ENCODE measurements around the gene SYCP3. TPM values are rescaled to one million over a fixed set of nuclear protein-coding genes. Genes with fewer than 3 reads are reported as not detected.

The SYCP3 gene
- total and polyA plus RNA-seq, 2 of the 8 experiments (the other 6 are each of a cell fraction or from before 2014, with no cell fraction given) = 0.02 to 0.07 TPM

DNA sequence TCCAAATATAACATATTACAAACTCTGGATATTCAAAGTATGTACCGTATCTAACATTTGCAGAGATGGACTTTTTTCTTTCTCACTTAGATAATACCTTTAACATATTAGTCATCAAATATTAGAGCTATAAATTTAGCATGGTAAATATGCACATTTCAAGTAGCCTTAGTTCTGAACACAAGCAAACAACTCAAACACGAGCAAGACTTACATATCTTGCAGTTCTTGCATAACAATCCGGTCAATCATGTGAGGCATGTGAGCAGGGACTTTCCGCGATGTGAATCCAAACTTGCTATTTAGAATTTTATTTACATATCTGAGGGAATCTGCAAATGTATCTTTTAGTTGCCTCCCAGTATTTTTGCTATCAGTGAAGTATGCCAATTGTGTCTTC lies 22.1 kb upstream of the SYCP3 start (continued):
- TF ChIP-seq, protein P1, sequence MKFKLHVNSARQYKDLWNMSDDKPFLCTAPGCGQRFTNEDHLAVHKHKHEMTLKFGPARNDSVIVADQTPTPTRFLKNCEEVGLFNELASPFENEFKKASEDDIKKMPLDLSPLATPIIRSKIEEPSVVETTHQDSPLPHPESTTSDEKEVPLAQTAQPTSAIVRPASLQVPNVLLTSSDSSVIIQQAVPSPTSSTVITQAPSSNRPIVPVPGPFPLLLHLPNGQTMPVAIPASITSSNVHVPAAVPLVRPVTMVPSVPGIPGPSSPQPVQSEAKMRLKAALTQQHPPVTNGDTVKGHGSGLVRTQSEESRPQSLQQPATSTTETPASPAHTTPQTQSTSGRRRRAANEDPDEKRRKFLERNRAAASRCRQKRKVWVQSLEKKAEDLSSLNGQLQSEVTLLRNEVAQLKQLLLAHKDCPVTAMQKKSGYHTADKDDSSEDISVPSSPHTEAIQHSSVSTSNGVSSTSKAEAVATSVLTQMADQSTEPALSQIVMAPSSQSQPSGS (IDR thresholded peaks at IDR 0.05; ENCODE audit: low read length) = no peak
- TF ChIP-seq SIN3A (conservative IDR thresholded peaks at IDR 0.05 in 1 of 2, IDR thresholded peaks at IDR 0.05 in 1 of 2; ENCODE audit: low read depth in 1 of 2, low read length in 2 of 2) = no peak
- TF ChIP-seq NANOG (IDR thresholded peaks at IDR 0.05; ENCODE audit: insufficient read depth, low read depth, low read length, poor library complexity, severe bottlenecking) = no peak

All from H1 (cell line).